Measurements from ENCODE around the gene COL11A2.
"Not testable (repeated sequence)": the region's sequence is repeated elsewhere in the genome, so short reads cannot be mapped to it uniquely, and the experiment has no call there.

COL11A2 gene

GRCh38 chr6:33192105-33192646 lies at the start of gene COL11A2:
Gene COL11A2 (minus strand): TSS chr6:33192467. CDS start chr6:33192240, 227 bp downstream.
- DNase-seq (ENCODE audit: low spot score) (no peak), FAIRE-seq (no peak)

GRCh38 chr6:33241968-33242367 lies 49.7 kb upstream of the COL11A2 start:
- DNase-seq (ENCODE audit: low spot score) (no peak), FAIRE-seq (no peak)

GRCh38 chr6:33237741-33238140 lies 45.5 kb upstream of the COL11A2 start:
- FAIRE-seq, result no peak

DNA sequence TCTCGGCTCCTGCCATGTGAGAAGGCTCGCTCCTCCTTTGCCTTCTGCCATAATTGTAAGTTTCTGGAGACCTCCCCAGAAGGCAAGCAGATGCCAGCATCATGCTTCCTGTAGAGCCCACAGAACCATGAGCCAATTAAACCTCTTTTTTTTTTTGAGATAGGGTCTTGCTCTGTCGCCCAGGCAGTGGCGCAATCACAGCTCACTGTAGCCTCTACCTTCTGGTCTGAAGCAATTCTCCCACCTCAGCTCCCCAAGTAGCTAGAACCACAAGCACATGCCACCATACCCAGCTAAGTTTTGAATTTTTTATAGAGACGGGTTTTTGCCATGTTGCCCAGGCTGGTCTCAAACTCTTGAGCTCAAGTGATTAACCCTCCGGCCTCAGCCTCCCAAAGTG lies 44.6 kb upstream of the COL11A2 start:
- no peak for FAIRE-seq
- DNase-seq (ENCODE audit: low spot score), result no peak

More at GRCh38 chr6:33237741-33238140, 45.5 kb upstream of the COL11A2 start:
- DNase-seq (ENCODE audit: low spot score), result no peak

GRCh38 chr6:33236328-33236727 lies 44.1 kb upstream of the COL11A2 start:
- no peak for FAIRE-seq

GRCh38 chr6:33235221-33235634 lies 43.0 kb upstream of the COL11A2 start:
- no peak for FAIRE-seq
- no peak for DNase-seq (ENCODE audit: low spot score)

More at GRCh38 chr6:33236328-33236727, 44.1 kb upstream of the COL11A2 start:
- DNase-seq (ENCODE audit: low spot score), result no peak

DNA sequence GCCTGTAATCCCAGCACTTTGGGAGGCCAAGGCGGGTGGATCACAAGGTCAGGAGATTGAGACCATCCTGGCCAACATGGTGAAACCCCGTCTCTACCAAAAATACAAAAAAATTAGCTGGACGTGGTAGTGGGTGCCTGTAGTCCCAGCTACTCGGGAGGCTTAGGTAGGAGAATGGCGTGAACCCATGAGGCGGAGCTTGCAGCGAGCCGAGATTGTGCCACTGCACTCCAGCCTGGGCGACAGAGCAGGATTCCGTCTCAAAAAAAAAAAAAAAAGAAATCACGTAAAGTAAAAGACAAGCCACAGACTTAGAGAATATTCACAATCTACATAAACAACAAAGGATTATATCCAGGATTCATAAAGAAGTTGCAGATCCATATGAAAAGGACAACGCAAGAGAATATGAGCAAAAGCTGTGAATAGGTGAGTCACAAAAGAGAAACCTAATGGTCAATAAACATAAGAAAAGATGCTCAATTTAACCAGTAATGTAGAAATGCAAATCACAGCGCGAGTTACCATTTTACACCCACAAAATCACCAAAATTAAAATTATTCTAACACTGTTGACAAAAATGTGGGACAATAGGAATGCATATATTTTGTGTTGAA lies 34.3 kb upstream of the COL11A2 start:
- not testable (repeated sequence) for FAIRE-seq; DNase-seq (ENCODE audit: low spot score)

DNA sequence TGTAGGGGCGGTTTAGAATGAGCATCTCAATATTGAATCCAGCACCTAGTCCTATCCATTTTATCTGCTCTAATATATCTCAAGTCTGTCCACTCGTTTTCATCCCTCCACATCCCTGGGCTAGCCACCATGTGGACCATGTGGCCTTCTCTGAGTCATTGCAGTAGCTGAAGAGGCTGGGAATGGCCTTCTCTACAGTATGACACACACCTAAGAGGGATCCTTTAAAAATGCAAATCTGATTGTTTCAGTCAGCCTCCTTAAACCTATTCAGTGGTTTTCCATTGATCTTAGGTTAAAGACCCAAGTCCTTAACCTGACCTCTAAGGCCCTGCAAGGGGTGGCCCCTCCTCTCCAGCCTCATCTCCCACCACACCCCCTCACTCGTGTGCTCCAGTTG lies 25.4 kb upstream of the COL11A2 start:
- DNase-seq (ENCODE audit: low spot score) (no peak), FAIRE-seq (no peak)

DNA sequence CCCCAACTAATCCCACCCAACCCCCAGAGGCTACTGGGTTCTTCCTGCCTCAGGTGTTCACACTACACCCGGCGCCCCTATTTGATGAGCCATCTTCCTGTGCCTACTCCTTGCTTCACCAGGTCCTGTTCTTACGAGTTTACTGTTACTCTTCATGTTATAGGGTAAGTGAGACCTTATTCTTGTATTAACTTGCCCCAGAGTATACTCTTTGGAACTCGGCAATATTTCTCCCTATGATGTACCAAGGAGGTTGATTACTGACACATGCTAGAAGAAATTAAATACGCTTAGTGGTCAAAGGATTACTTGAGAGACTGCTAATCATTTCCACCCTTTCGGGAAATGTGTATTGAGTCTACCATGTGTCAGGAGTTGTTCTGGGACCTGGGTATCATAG lies 25.0 kb upstream of the COL11A2 start:
- no peak for FAIRE-seq

GRCh38 chr6:33216117-33216649 lies 23.9 kb upstream of the COL11A2 start:
- FAIRE-seq (no peak), DNase-seq (ENCODE audit: low spot score) (no peak)

More for the DNA sequence above, 25.0 kb upstream of the COL11A2 start:
- DNase-seq (ENCODE audit: low spot score), result no peak

GRCh38 chr6:33215271-33216116 lies 23.2 kb upstream of the COL11A2 start:
- FAIRE-seq, result no peak
- DNase-seq (ENCODE audit: low spot score), result no peak

- no peak for FAIRE-seq
- no peak for DNase-seq (ENCODE audit: low spot score)
Measured at GRCh38 chr6:33213989-33214335, 21.7 kb upstream of the COL11A2 start.

GRCh38 chr6:33213166-33213988 lies 21.1 kb upstream of the COL11A2 start:
- no peak for FAIRE-seq
- DNase-seq (ENCODE audit: low spot score), result no peak

DNA sequence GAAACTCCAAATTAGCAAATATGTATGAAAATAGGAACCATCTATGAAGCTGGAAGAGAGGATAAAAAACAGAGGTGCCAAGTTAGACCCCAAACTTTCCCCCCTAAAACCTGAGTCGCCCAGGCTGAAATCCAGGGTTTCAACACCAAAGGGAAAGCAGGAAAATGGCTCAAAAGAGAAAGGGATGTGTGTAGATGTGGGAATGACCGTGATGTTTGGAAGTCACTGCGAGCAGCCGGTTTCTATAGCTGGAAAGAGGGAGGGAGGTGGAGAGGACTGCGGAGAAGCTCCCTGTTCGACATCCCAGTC lies 20.5 kb upstream of the COL11A2 start:
- FAIRE-seq (no peak), DNase-seq (ENCODE audit: low spot score) (no peak)

DNA sequence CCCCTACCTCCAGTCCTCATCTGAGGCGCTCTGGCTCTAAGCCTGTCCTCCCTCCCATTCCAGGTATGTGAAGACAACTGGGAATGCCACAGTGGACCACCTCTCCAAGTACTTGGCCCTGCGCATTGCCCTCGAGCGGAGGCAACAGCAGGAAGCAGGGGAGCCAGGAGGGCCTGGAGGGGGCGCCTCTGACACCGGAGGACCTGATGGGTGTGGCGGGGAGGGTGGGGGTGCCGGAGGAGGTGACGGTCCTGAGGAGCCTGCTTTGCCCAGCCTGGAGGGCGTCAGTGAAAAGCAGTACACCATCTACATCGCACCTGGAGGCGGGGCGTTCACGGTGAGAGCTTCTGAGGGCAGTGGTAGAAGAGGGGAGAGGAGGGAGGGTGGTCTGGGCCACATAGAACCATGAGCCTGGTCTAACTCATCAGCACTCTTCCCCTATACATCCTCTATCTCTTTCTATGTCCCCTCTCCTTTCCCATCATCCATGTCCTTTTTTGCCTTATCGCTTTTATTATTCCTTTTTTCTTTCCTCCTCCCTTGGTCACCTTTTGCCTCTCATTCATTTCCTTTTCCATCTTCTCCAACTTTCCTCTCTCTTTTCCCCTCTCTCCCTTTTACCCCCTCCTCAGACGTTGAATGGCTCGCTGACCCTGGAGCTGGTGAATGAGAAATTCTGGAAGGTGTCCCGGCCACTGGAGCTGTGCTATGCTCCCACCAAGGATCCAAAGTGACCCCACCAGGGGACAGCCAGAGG lies 19.6 kb upstream of the COL11A2 start:
- DNase-seq (ENCODE audit: low spot score), result no peak
- FAIRE-seq, result no peak

GRCh38 chr6:33211136-33211535 lies 18.9 kb upstream of the COL11A2 start:
- FAIRE-seq, result no peak
- DNase-seq (ENCODE audit: low spot score), result no peak

- FAIRE-seq, result no peak
- no peak for DNase-seq (ENCODE audit: low spot score)
Measured at GRCh38 chr6:33209856-33210255, 17.6 kb upstream of the COL11A2 start.

GRCh38 chr6:33208091-33208967 lies 16.1 kb upstream of the COL11A2 start, which contains the start of gene RING1:
Gene RING1 (plus strand): TSS chr6:33208500. CDS start chr6:33208823, 323 bp downstream.
- FAIRE-seq (no peak), DNase-seq (ENCODE audit: low spot score) (peak; percentile 94)

DNA sequence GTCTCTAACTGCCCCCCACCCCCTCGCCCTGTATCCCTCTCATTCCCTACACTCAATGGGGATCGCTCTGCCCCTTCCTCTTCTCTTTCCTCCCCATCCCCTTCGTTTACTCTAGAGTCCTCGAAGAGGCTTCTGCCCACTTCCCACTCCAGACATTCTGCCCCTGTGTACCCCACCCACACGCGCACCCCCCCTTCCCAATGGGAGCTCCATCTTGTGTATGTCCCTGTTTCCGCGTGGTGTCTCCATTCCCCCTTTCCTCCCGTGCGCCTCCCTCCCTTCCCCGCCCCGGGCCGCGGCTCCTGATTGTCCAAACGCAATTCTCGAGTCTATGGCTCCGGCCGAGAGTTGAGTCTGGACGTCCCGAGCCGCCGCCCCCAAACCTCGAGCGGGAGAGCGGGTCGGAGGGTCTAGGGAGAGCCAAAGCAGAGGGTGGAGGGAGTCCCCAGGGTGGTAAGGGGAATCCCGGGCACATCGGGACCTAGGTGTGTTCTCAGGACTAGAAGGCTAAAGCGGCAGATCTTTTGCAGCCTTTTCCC lies 15.4 kb upstream of the COL11A2 start:
- DNase-seq (ENCODE audit: low spot score) (peak; percentile 49), FAIRE-seq (no peak)
